ENCODE measurements around the gene PRKCA.

Gene PRKCA

GRCh38 chr17:66281661-66282369 is 20.6 kb upstream of the PRKCA start:
- Histone ChIP-seq H2BK12ac (ENCODE audit: low read length) (no peak overlapping the region), H3K9me3 (replicated peaks in 1 of 2; ENCODE audit: control insufficient read depth in 2 of 2, insufficient read depth in 1 of 2, low read depth in 1 of 2, low read length in 2 of 2) (no peaks in the 10 kb centered on the region), H2BK120ac (ENCODE audit: low read depth, low read length) (no peak overlapping the region), H2AFZ (ENCODE audit: low read length) (no peak overlapping the region), H3K23ac (ENCODE audit: low read depth, low read length, poor library complexity) (no peak overlapping the region), H3K14ac (ENCODE audit: low read length) (no peak overlapping the region), H3K27me3 (ENCODE audit: control insufficient read depth in 3 of 3, insufficient read depth in 3 of 3, low read depth in 1 of 3, low read length in 3 of 3) (no peaks in the 10 kb centered on the region), H3K18ac (ENCODE audit: low read length) (no peak overlapping the region), H2BK5ac (ENCODE audit: low read length) (no peak overlapping the region), H3K36me3 (replicated peaks in 1 of 2; ENCODE audit: control insufficient read depth in 2 of 2, insufficient read depth in 2 of 2, low read length in 2 of 2) (no peaks in the 10 kb centered on the region), H3K4me3 (ENCODE audit: low read length in 2 of 2) (no peak overlapping the region), H3K9ac (ENCODE audit: low read depth, low read length, poor library complexity) (no peak overlapping the region), H3K27ac (replicated peaks; ENCODE audit: low read length) (no peak overlapping the region), H3K4me1 (ENCODE audit: control insufficient read depth in 2 of 2, insufficient read depth in 1 of 2, low read depth in 1 of 2, low read length in 2 of 2) (no peaks in the 10 kb centered on the region), H3K4ac (ENCODE audit: low read length) (no peak overlapping the region), H2AK5ac (ENCODE audit: low read depth, low read length) (no peak overlapping the region), H2BK15ac (ENCODE audit: low read length) (no peak overlapping the region), H4K8ac (ENCODE audit: low read depth, low read length) (no peak overlapping the region), H4K91ac (ENCODE audit: low read depth, low read length, poor library complexity) (no peak overlapping the region), H3K79me1 (ENCODE audit: low read depth, low read length) (no peaks in the 10 kb centered on the region), H3K4me2 (ENCODE audit: insufficient read depth, low read length, poor library complexity, severe bottlenecking) (no peak overlapping the region)
- no peak for DNase-seq (ENCODE audit: low spot score)
- no CpG with 5 or more reads among the region's 7 CpGs for WGBS, 2 donors (ENCODE audit: extremely low coverage in 2 of 2, insufficient read length in 2 of 2, insufficient replicate concordance in 1 of 2)

GRCh38 chr17:66283296-66283934 is 19.0 kb upstream of the PRKCA start:
- Histone ChIP-seq H3K27me3 (ENCODE audit: control insufficient read depth in 3 of 3, insufficient read depth in 3 of 3, low read depth in 1 of 3, low read length in 3 of 3) (no peaks in the 10 kb centered on the region), H3K14ac (ENCODE audit: low read length) (no peak overlapping the region), H3K4me1 (ENCODE audit: control insufficient read depth in 2 of 2, insufficient read depth in 1 of 2, low read depth in 1 of 2, low read length in 2 of 2) (no peaks in the 10 kb centered on the region), H2AK5ac (ENCODE audit: low read depth, low read length) (no peak overlapping the region), H2BK15ac (ENCODE audit: low read length) (no peak overlapping the region), H3K18ac (ENCODE audit: low read length) (no peak overlapping the region), H3K27ac (replicated peaks; ENCODE audit: low read length) (no peak overlapping the region), H3K9ac (ENCODE audit: low read depth, low read length, poor library complexity) (no peak overlapping the region), H2BK5ac (ENCODE audit: low read length) (no peak overlapping the region), H2AFZ (ENCODE audit: low read length) (no peak overlapping the region), H3K79me1 (ENCODE audit: low read depth, low read length) (no peaks in the 10 kb centered on the region), H4K8ac (ENCODE audit: low read depth, low read length) (no peak overlapping the region), H4K91ac (ENCODE audit: low read depth, low read length, poor library complexity) (no peak overlapping the region), H3K9me3 (replicated peaks in 1 of 2; ENCODE audit: control insufficient read depth in 2 of 2, insufficient read depth in 1 of 2, low read depth in 1 of 2, low read length in 2 of 2) (no peaks in the 10 kb centered on the region), H3K4me3 (ENCODE audit: low read length in 2 of 2) (no peak overlapping the region), H3K4ac (ENCODE audit: low read length) (no peak overlapping the region), H3K36me3 (replicated peaks in 1 of 2; ENCODE audit: control insufficient read depth in 2 of 2, insufficient read depth in 2 of 2, low read length in 2 of 2) (no peaks in the 10 kb centered on the region), H3K4me2 (ENCODE audit: insufficient read depth, low read length, poor library complexity, severe bottlenecking) (no peak overlapping the region), H3K23ac (ENCODE audit: low read depth, low read length, poor library complexity) (no peak overlapping the region), H2BK12ac (ENCODE audit: low read length) (no peak overlapping the region), H2BK120ac (ENCODE audit: low read depth, low read length) (no peak overlapping the region)
- no CpG with 5 or more reads among the region's 6 CpGs for WGBS, 2 donors (ENCODE audit: extremely low coverage in 2 of 2, insufficient read length in 2 of 2, insufficient replicate concordance in 1 of 2)
- no peak for DNase-seq (ENCODE audit: low spot score)

- WGBS, 2 donors (ENCODE audit: extremely low coverage in 2 of 2, insufficient read length in 2 of 2, insufficient replicate concordance in 1 of 2), result no CpG with 5 or more reads among the region's 2 CpGs
- no peak overlapping the region for H3K4ac ChIP-seq (ENCODE audit: low read length)
Measured at GRCh38 chr17:66283971-66284370, 18.4 kb upstream of the PRKCA start.

GRCh38 chr17:66285149-66285548 is 17.3 kb upstream of the PRKCA start:
- WGBS, 2 donors (ENCODE audit: extremely low coverage in 2 of 2, insufficient read length in 2 of 2, insufficient replicate concordance in 1 of 2), result no CpG with 5 or more reads among the region's 2 CpGs
- Histone ChIP-seq H3K4me2 (ENCODE audit: insufficient read depth, low read length, poor library complexity, severe bottlenecking) (no peak overlapping the region), H3K4me1 (ENCODE audit: control insufficient read depth in 2 of 2, insufficient read depth in 1 of 2, low read depth in 1 of 2, low read length in 2 of 2) (no peaks in the 10 kb centered on the region), H3K18ac (ENCODE audit: low read length) (no peak overlapping the region), H3K4ac (ENCODE audit: low read length) (no peak overlapping the region), H2BK5ac (ENCODE audit: low read length) (no peak overlapping the region), H2AK5ac (ENCODE audit: low read depth, low read length) (no peak overlapping the region), H4K91ac (ENCODE audit: low read depth, low read length, poor library complexity) (no peak overlapping the region), H2BK12ac (ENCODE audit: low read length) (no peak overlapping the region), H3K14ac (ENCODE audit: low read length) (no peak overlapping the region), H3K36me3 (replicated peaks in 1 of 2; ENCODE audit: control insufficient read depth in 2 of 2, insufficient read depth in 2 of 2, low read length in 2 of 2) (no peaks in the 10 kb centered on the region), H3K27ac (replicated peaks; ENCODE audit: low read length) (no peak overlapping the region), H3K9ac (ENCODE audit: low read depth, low read length, poor library complexity) (no peak overlapping the region), H2BK15ac (ENCODE audit: low read length) (no peak overlapping the region), H2AFZ (ENCODE audit: low read length) (no peak overlapping the region), H3K79me1 (ENCODE audit: low read depth, low read length) (no peaks in the 10 kb centered on the region), H4K8ac (ENCODE audit: low read depth, low read length) (no peak overlapping the region), H3K4me3 (ENCODE audit: low read length in 2 of 2) (no peak overlapping the region), H3K23ac (ENCODE audit: low read depth, low read length, poor library complexity) (no peak overlapping the region), H3K27me3 (ENCODE audit: control insufficient read depth in 3 of 3, insufficient read depth in 3 of 3, low read depth in 1 of 3, low read length in 3 of 3) (no peaks in the 10 kb centered on the region), H2BK120ac (ENCODE audit: low read depth, low read length) (no peak overlapping the region), H3K9me3 (replicated peaks in 1 of 2; ENCODE audit: control insufficient read depth in 2 of 2, insufficient read depth in 1 of 2, low read depth in 1 of 2, low read length in 2 of 2) (no peaks in the 10 kb centered on the region)
- no peak for DNase-seq (ENCODE audit: low spot score)

More at GRCh38 chr17:66283971-66284370, 18.4 kb upstream of the PRKCA start:
- no peak overlapping the region for H2BK120ac ChIP-seq (ENCODE audit: low read depth, low read length)
- DNase-seq (ENCODE audit: low spot score), result no peak
- no peak overlapping the region for H3K4me2 ChIP-seq (ENCODE audit: insufficient read depth, low read length, poor library complexity, severe bottlenecking)
- H2AFZ ChIP-seq (ENCODE audit: low read length), result no peak overlapping the region
- no peak overlapping the region for H3K27ac ChIP-seq (replicated peaks; ENCODE audit: low read length)
- H3K4me1 ChIP-seq (ENCODE audit: control insufficient read depth in 2 of 2, insufficient read depth in 1 of 2, low read depth in 1 of 2, low read length in 2 of 2), result no peaks in the 10 kb centered on the region
- no peak overlapping the region for H4K91ac ChIP-seq (ENCODE audit: low read depth, low read length, poor library complexity)
- H2BK5ac ChIP-seq (ENCODE audit: low read length), result no peak overlapping the region
- no peak overlapping the region for H3K23ac ChIP-seq (ENCODE audit: low read depth, low read length, poor library complexity)
- no peak overlapping the region for H2BK15ac ChIP-seq (ENCODE audit: low read length)
- no peak overlapping the region for H3K4me3 ChIP-seq (ENCODE audit: low read length in 2 of 2)
- no peaks in the 10 kb centered on the region for H3K79me1 ChIP-seq (ENCODE audit: low read depth, low read length)
- no peak overlapping the region for H2BK12ac ChIP-seq (ENCODE audit: low read length)
- H3K18ac ChIP-seq (ENCODE audit: low read length), result no peak overlapping the region
- no peaks in the 10 kb centered on the region for H3K9me3 ChIP-seq (replicated peaks in 1 of 2; ENCODE audit: control insufficient read depth in 2 of 2, insufficient read depth in 1 of 2, low read depth in 1 of 2, low read length in 2 of 2)
- no peak overlapping the region for H4K8ac ChIP-seq (ENCODE audit: low read depth, low read length)
- H3K36me3 ChIP-seq (replicated peaks in 1 of 2; ENCODE audit: control insufficient read depth in 2 of 2, insufficient read depth in 2 of 2, low read length in 2 of 2), result no peaks in the 10 kb centered on the region
- H3K9ac ChIP-seq (ENCODE audit: low read depth, low read length, poor library complexity), result no peak overlapping the region
- no peaks in the 10 kb centered on the region for H3K27me3 ChIP-seq (ENCODE audit: control insufficient read depth in 3 of 3, insufficient read depth in 3 of 3, low read depth in 1 of 3, low read length in 3 of 3)
- no peak overlapping the region for H3K14ac ChIP-seq (ENCODE audit: low read length)
- H2AK5ac ChIP-seq (ENCODE audit: low read depth, low read length), result no peak overlapping the region

Measured in neuronal stem cell (in vitro differentiated cells).